Stimulated activated CD4-positive, alpha-beta T cell treated with anti-CD3 and anti-CD28 coated beads, Interleukin-1b, Interleukin-23, amount 100 ng/mL, for 24 hours (primary cell): ENCODE measurements around the gene ANKRD34C.

Experiments used
- DNase-seq, 4 experiments: peaks; one replicate each; pipeline ENCODE4 v3.0.0-alpha.2; 2020; ENCODE audit warnings: low read depth in 4 of 4, low spot score in 1 of 4

Gene ANKRD34C

GRCh38 chr15:79282371-79283251 is at the start of gene ANKRD34C:
Gene ANKRD34C, plus strand, starts transcription at chr15:79282722. Its CDS starts 10,563 bp downstream, at chr15:79293285.
- no peak for DNase-seq

GRCh38 chr15:79233236-79233635 is 49.3 kb upstream of the ANKRD34C start:
- DNase-seq, result no peak

- no peak for DNase-seq
Measured at GRCh38 chr15:79240036-79240435, 42.5 kb upstream of the ANKRD34C start.

- no peak for DNase-seq
Measured at GRCh38 chr15:79243723-79244122, 38.8 kb upstream of the ANKRD34C start.

GRCh38 chr15:79244876-79245275 is 37.6 kb upstream of the ANKRD34C start:
- DNase-seq, result no peak

- DNase-seq, result no peak
Measured at GRCh38 chr15:79248183-79248582, 34.3 kb upstream of the ANKRD34C start.

GRCh38 chr15:79257454-79257853 is 25.1 kb upstream of the ANKRD34C start:
- no peak for DNase-seq

- no peak for DNase-seq
Measured at GRCh38 chr15:79261836-79262235, 20.7 kb upstream of the ANKRD34C start.

GRCh38 chr15:79265167-79265566 is 17.4 kb upstream of the ANKRD34C start:
- DNase-seq, result no peak

GRCh38 chr15:79265987-79266579 is 16.4 kb upstream of the ANKRD34C start:
- DNase-seq, result no peak

GRCh38 chr15:79283252-79284048 is 928 bp downstream of the ANKRD34C start:
- peak in 3 of 4 experiments; percentile 4 to 21 (median 9) for DNase-seq

GRCh38 chr15:79290642-79291275 is 8.2 kb downstream of the ANKRD34C start:
- DNase-seq, result no peak

GRCh38 chr15:79292011-79292410 is 9.5 kb downstream of the ANKRD34C start:
- no peak for DNase-seq

GRCh38 chr15:79294075-79294474 is 11.6 kb downstream of the ANKRD34C start:
- DNase-seq, result no peak

GRCh38 chr15:79296583-79296982 is 14.1 kb downstream of the ANKRD34C start:
- no peak for DNase-seq

- no peak for DNase-seq
Measured at GRCh38 chr15:79299126-79299840, 16.8 kb downstream of the ANKRD34C start.

GRCh38 chr15:79299841-79300235 is 17.3 kb downstream of the ANKRD34C start:
- DNase-seq, result no peak

GRCh38 chr15:79307251-79307650 is 24.7 kb downstream of the ANKRD34C start:
- DNase-seq, result no peak

- DNase-seq, result no peak
Measured at GRCh38 chr15:79308874-79309273, 26.4 kb downstream of the ANKRD34C start.

GRCh38 chr15:79310612-79310984 is 28.1 kb downstream of the ANKRD34C start:
- DNase-seq, result peak in 2 of 4 experiments; percentile 4 to 11
